IPS-15b (cell line): ENCODE data around the gene ITSN1.

ENCODE experiments used
- H3K27me3 ChIP-seq: one replicate; pipeline ENCODE4 v1.6.1; 2013; ENCODE audit warnings: low read length; ENCODE audit not compliant: control insufficient read depth, insufficient read depth
- H3K36me3 ChIP-seq: one replicate; pipeline ENCODE4 v1.6.1; 2013; ENCODE audit warnings: low read length; ENCODE audit not compliant: control insufficient read depth, insufficient read depth
- H3K4me1 ChIP-seq: one replicate; pipeline ENCODE4 v1.6.1; 2013; ENCODE audit warnings: mild to moderate bottlenecking, low read length; ENCODE audit not compliant: control insufficient read depth, insufficient read depth
- H3K4me3 ChIP-seq: one replicate; pipeline ENCODE4 v1.5.1; 2013; ENCODE audit warnings: low read depth, low read length
- H3K9ac ChIP-seq: one replicate; pipeline ENCODE4 v1.6.1; 2013; ENCODE audit warnings: low read depth, mild to moderate bottlenecking, low read length
- H3K9me3 ChIP-seq: one replicate; pipeline ENCODE4 v1.6.1; 2013; ENCODE audit warnings: mild to moderate bottlenecking, low read length; ENCODE audit not compliant: control insufficient read depth, insufficient read depth

ITSN1 gene

DNA sequence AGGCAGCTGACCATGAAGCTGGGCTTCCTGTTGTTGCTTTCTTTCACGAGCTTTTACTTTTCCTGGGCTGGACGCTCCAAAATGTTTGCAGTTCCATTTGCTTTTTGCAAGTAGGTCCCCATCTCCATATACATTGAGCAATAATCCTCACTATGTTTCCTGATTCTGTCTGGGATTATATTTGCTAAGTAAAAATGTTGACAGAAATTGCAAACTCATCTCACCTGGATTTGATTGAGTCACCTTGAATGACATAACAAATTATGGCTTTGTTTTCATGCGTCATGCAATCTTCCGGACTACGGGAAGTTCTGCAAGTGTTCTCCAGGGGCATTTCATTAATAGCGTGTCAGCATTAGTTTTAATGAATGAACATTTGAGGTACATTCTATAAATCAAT is 254.4 kb downstream of the ITSN1 start:
- Histone ChIP-seq H3K36me3 (no peaks in the 10 kb centered on the region), H3K9ac (no peak overlapping the region), H3K9me3 (no peaks in the 10 kb centered on the region), H3K4me3 (no peak overlapping the region), H3K4me1 (peaks cover 11% of the 10 kb centered on the region), H3K27me3 (peaks cover 2% of the 10 kb centered on the region)

DNA sequence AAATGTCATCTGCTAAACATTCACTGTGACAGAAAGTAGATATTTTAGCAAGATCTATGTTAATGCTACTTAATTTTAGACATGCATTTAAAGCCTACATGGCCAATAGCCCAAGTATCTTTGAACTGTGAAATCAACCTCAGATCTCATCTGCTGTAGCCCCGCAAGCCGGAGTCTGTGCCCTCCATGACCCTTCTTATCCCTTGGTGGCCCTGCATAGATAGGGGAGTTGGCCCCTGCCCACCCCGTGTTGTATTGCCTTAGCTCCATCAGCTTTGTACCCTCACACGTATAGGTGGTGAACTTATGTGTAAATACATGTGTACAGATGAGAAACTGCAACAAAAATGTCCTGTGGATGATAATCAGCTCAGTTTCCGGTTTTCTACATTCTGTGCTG is 254.8 kb downstream of the ITSN1 start:
- Histone ChIP-seq H3K36me3 (no peaks in the 10 kb centered on the region), H3K9ac (no peak overlapping the region), H3K4me3 (no peak overlapping the region), H3K4me1 (peaks cover 11% of the 10 kb centered on the region), H3K9me3 (no peaks in the 10 kb centered on the region), H3K27me3 (peaks cover 2% of the 10 kb centered on the region)

DNA sequence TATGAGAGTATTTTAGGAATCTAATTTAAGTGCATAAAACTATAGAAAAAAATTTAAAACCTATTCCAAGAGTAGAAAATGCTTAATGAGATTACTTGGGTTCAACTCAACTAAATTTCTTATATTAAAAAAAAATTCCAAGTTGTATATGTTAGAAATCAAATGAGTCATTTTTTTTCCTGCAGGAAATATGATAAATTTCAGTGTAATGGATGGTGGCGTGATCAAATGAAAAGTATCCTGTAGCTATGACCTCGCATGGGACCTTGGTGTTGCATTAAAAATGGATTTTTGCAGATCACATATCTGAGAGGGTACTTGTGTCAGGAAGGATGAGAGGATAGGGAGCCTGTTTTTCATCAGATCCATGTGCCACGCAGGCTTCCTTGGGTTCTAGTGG is 255.4 kb downstream of the ITSN1 start:
- Histone ChIP-seq H3K27me3 (peaks cover 2% of the 10 kb centered on the region), H3K4me3 (no peak overlapping the region), H3K9me3 (no peaks in the 10 kb centered on the region), H3K9ac (no peak overlapping the region), H3K36me3 (peaks cover 4% of the 10 kb centered on the region), H3K4me1 (peaks cover 8% of the 10 kb centered on the region)

DNA sequence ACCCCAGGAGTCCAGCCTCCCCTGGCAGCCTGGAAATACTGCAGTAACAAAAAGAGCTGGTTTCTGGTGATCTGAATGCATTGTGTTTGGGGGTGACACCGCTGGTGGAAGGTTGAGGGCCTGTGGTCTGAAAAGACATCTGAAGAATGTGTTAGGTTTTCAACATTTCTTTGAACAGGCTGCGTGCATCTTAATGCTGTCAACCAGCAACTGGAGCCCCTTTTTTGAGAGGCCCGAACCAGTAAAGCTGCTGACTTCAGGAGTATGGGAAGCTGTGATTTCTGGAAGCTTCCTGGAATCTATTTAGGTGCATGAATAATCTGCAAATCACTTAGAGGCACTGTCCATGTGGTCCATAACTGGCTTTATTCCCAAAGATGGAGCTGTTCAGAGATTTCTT is 256.3 kb downstream of the ITSN1 start:
- peaks cover 8% of the 10 kb centered on the region for H3K4me1 ChIP-seq
- H3K4me3 ChIP-seq, result no peak overlapping the region
- no peak overlapping the region for H3K9ac ChIP-seq
- H3K36me3 ChIP-seq, result peaks cover 11% of the 10 kb centered on the region
- H3K9me3 ChIP-seq, result no peaks in the 10 kb centered on the region
- H3K27me3 ChIP-seq, result peaks cover 2% of the 10 kb centered on the region

DNA sequence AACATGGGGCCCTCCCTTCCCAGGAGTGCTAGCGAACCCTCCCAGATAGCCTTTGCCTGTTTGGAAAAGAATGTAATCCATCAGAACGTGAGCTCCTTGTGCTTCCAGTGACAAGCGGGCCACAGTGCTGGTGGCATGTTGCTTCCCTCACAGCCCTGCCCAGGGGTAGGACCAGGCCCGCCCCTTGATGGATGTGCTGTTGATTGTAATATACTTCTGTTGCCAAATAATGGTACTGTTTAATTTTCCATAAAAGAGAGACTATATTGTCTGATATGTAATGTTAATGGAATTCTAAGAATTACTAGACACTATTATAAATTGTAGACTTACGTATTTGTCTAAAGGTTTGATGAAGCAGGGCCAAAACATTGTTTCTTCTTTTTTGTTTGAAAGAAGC is 256.9 kb downstream of the ITSN1 start:
- Histone ChIP-seq H3K4me3 (no peak overlapping the region), H3K27me3 (no peaks in the 10 kb centered on the region), H3K4me1 (peaks cover 8% of the 10 kb centered on the region), H3K9me3 (no peaks in the 10 kb centered on the region), H3K36me3 (peaks cover 13% of the 10 kb centered on the region), H3K9ac (no peak overlapping the region)

DNA sequence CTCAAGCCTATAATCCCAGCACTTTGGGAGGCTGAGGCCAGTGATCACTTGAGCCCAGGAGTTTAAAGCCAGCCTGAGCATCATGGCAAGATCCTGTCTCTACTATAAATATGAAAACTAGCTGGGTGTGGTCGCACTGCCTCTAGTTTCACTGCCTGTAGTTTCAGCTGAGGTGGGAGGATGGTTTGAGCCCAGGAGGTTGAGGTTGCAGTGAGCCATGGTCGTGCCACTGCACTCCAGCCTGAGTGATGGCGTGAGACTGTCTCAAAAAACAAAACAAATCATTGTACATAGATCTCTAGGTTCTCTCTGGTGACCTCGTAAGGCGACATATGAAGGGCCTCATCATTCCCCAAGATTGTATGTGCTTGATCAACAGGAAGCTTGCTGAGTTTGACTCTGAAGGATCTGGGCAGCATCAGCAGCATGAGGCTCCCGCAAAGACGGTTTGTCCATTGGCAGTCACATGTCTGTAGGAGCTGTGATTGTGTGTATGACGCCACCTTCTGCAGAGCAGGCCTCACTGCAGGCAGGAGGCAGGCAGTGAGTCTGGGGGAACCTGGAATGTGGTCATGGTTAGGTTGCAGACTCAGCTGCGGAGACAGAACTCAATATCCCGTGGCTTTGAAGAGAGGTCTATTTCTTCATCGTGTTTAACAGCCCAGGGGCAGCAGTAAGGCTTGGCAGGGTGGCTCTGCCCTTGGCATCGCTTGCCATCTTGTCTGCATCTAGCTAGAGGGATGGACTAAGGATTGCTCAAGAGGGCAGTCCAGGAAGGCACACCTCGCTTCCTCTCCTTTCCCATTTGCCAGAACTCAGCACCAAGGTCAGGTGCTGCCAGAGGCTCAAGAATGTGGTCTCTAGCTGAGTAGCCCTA is 259.3 kb downstream of the ITSN1 start:
- Histone ChIP-seq H3K36me3 (peaks cover 33% of the 10 kb centered on the region), H3K9me3 (no peaks in the 10 kb centered on the region), H3K27me3 (no peaks in the 10 kb centered on the region), H3K4me1 (no peaks in the 10 kb centered on the region), H3K4me3 (no peak overlapping the region), H3K9ac (no peak overlapping the region)

DNA sequence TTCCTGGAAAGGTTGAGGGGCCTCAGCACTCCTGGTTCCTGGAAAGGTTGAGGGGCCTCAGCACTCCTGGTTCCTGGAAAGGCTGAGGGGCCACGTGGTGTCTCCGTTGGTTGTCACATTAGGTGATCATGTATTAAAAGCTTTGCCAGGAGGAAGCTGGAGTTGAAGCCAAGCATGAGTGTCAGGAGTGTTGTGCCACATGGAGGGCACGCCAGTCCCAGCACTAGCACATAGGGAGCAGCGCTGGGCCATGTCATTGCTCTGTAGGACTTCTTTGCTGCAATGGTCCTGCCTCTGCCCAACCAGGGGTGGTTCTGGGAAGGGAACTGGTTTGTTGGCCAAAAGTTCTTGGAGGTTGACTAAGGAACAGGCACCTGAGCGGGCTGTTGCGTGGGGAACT is 260.0 kb downstream of the ITSN1 start:
- H3K9ac ChIP-seq, result no peak overlapping the region
- no peaks in the 10 kb centered on the region for H3K4me1 ChIP-seq
- no peaks in the 10 kb centered on the region for H3K9me3 ChIP-seq
- no peaks in the 10 kb centered on the region for H3K27me3 ChIP-seq
- H3K36me3 ChIP-seq, result peaks cover 36% of the 10 kb centered on the region
- no peak overlapping the region for H3K4me3 ChIP-seq

DNA sequence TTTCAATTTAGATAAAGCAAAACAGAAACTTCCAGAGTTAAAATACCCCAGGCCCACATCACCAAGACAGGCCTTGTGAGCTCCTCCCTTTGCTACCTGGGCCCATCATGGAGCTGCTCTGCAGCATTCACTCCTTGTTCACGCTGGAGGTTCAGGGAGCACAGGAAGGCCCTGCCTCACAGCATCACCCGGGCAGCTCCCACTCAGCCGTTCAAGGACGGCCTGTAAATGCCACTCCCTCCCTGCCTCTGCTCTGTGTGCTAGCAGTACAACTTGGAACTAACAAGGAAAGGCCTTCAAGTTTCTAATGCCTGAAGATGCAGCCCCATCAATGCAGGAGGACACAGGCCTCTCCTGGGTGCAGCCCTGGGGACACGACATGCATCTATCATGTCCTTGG is 261.7 kb downstream of the ITSN1 start:
- no peaks in the 10 kb centered on the region for H3K9me3 ChIP-seq
- peaks cover 50% of the 10 kb centered on the region for H3K36me3 ChIP-seq
- H3K27me3 ChIP-seq, result no peaks in the 10 kb centered on the region
- no peak overlapping the region for H3K9ac ChIP-seq
- no peak overlapping the region for H3K4me3 ChIP-seq
- H3K4me1 ChIP-seq, result no peaks in the 10 kb centered on the region

DNA sequence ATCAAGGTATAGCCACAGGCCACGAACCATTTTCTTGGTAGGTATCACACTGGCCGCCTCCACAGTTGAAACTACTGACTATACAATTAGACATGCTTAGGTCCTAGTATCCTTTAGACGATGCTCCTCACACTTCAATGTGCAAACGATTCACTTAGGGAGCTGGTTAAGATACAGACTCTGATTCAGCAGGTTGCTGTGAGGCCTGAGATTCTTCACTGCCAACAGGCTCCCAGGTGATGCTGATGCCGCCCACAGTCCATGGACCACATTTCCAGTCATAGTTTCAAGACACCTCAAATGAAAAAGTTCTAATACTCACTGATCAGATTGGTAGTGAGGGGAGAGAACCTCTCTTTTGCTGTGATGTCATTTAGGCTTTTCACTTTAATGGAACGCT is 266.5 kb downstream of the ITSN1 start:
- no peaks in the 10 kb centered on the region for H3K4me1 ChIP-seq
- peaks cover 53% of the 10 kb centered on the region for H3K36me3 ChIP-seq
- H3K4me3 ChIP-seq, result no peak overlapping the region
- no peak overlapping the region for H3K9ac ChIP-seq
- no peaks in the 10 kb centered on the region for H3K9me3 ChIP-seq
- no peaks in the 10 kb centered on the region for H3K27me3 ChIP-seq

DNA sequence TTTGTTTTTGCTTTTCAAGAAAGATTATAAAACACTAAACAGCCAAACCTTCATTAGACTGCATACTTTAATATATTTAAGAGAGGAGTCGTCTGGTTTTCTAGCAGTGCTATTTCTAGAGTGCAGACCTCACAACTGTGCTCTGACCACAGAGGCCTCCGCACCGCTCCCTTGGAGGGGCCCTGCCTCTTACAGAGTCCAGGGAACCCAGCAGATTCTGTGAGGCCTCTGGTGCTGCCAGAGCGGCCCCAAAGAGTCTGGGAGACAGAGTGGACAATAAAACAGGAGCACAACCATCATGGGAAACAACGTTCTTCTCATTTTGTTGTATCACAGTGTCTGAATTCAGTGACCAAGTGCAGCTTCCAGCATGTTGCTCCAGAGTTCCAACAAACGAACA is 267.5 kb downstream of the ITSN1 start:
- Histone ChIP-seq H3K27me3 (no peaks in the 10 kb centered on the region), H3K9me3 (no peaks in the 10 kb centered on the region), H3K9ac (no peak overlapping the region), H3K4me1 (no peaks in the 10 kb centered on the region), H3K4me3 (no peak overlapping the region), H3K36me3 (peaks cover 47% of the 10 kb centered on the region)

DNA sequence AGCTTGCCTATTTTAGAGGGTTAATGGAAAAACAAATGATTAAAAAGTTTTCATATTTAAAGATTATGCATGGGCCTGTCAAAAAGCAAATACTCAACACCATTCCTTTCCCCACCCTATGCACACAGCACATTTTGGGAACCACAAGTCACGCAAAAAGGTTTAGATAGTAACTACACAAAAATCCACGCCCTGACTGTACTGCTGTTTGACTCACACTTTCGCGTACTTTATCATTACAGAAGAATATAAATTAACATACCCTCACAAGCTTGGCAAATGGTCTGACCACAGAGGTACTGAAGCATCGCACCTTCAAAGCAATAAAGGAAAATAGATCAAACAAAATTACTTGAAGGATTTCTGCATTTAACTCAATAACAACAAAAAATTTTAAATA is 271.9 kb downstream of the ITSN1 start:
- H3K9me3 ChIP-seq, result no peaks in the 10 kb centered on the region
- peaks cover 13% of the 10 kb centered on the region for H3K36me3 ChIP-seq
- H3K9ac ChIP-seq, result no peak overlapping the region
- no peak overlapping the region for H3K4me3 ChIP-seq
- no peaks in the 10 kb centered on the region for H3K27me3 ChIP-seq
- H3K4me1 ChIP-seq, result peaks cover 3% of the 10 kb centered on the region

DNA sequence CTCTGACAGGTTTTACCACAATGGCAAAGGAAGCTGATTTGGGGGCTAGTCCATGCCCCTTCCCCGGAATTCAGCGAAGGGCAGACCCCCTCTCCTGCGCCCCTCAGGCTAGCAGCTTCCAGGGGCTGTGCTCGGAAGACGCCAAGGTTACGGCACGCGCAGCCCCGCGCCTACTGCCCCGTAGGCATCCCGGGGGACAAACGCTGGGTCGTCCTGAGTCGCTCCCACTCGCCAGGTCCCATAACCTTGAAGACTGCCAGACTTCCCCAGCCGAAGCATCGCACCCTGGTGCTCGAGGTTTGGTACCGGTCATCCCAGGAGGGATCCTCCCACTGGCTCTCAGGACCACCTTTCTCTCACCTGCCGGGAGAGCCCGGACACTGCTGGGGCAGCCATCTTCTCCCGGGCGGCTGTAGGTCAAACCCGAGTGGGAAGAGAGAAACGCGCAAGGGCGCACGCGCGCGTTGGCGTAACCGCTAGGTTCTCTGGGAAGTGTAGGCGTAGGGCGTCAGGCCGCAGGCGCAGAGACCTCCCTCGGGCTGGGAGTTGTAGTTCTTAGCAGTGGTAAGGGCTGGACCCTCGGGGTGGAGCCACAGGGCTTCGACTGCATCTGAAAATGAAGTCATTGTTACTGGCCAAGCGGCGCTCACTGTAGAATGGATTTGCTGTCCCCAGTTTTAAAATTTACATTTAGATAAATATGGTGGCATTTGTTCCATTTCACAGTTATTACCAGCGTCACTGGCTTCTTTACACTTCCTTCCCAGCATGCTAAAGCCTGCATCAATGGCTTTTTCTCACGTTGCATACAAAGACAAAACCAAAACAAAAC is 273.3 kb downstream of the ITSN1 start, which contains the start of gene ATP5PO:
ATP5PO (minus strand) TSS at position 437 of the 832 bp plus-strand sequence; CDS start at position 396, 41 bp downstream.
- Histone ChIP-seq H3K27me3 (no peaks in the 10 kb centered on the region), H3K4me3 (peak within 1 kb of the TSS; percentile 100), H3K9ac (peak within 1 kb of the TSS; percentile 97), H3K9me3 (no peaks in the 10 kb centered on the region), H3K4me1 (peaks cover 3% of the 10 kb centered on the region), H3K36me3 (peaks cover 5% of the 10 kb centered on the region)
